Activated CD4-positive, alpha-beta T cell treated with anti-CD3 and anti-CD28 coated beads, Interleukin-2, amount 50 U/mL, for 24 hours (primary cell): ENCODE results near the gene BOC.

ENCODE experiments used
- DNase-seq, 2 donors: peaks; one replicate each; pipeline ENCODE4 v3.0.0-alpha.2; 2020; ENCODE audit warnings: low read depth in 1 of 2, low spot score in 1 of 2

BOC gene

DNA sequence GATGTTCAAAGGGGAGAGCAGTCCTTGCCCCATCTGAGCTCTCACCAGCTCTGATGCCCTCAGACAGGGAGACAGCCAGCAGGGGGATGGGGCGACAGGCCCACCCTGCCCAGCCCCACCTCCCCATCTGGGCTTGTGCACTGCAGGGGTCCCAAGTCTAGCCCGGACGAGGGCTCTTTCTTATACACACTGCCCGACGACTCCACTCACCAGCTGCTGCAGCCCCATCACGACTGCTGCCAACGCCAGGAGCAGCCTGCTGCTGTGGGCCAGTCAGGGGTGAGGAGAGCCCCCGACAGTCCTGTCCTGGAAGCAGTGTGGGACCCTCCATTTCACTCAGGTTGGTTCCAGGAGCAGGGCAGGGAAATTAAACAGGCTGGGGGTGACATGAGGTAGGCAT is 73.9 kb downstream of the BOC start:
- no peak for DNase-seq

DNA sequence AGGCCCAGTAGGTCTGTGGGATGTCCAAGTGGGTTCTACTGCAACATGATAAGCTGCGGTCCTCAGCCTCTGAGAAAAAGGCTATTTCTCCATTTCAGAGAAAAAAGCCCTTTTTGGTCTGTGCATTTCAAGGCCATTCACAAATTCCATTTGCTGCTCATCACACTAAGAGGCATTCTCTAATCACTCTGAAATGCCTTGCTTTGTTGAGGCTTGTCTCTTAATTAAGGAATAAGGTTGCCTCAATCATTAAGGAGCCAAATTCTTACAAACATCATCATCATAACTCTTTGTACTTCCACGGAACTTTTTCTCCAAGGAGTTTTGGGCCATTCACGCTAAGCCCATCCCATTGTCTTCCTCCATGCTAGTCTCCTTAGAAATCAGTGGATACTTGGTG is 74.4 kb downstream of the BOC start:
- no peak for DNase-seq

- no peak for DNase-seq
Measured at GRCh38 chr3:113286524-113286923, 75.2 kb downstream of the BOC start.

DNA sequence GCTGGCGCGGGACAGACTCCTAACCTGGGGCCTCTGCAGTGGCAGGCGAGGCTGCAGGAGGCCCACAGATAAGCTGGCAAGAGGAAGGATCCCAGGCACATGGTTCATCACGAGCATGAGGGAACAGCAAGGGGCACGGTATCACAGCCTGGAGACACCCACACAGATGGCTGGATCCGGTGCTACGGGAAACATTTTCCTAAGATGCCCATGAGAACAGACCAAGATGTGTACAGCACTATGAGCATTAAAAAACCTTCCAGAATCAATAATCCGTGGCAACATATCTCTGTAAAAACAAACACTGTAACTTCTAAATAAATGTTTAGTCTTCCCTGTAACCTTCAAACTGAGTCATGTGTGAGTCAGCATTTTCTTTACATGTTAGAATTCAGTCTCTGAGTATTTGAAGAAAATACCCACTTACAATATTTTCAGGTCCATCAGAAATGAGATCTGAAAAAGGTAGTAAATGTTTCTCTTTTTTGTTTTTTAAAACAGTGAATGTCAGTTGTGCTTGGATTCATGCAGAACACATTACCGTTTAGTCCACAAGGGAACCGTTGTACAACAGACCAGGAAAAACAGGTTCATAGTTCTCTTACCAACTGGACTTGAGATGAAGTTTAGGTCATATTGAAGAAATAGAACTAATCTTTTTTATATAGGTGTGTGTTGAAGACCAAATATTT is 75.9 kb downstream of the BOC start:
- no peak for DNase-seq

DNA sequence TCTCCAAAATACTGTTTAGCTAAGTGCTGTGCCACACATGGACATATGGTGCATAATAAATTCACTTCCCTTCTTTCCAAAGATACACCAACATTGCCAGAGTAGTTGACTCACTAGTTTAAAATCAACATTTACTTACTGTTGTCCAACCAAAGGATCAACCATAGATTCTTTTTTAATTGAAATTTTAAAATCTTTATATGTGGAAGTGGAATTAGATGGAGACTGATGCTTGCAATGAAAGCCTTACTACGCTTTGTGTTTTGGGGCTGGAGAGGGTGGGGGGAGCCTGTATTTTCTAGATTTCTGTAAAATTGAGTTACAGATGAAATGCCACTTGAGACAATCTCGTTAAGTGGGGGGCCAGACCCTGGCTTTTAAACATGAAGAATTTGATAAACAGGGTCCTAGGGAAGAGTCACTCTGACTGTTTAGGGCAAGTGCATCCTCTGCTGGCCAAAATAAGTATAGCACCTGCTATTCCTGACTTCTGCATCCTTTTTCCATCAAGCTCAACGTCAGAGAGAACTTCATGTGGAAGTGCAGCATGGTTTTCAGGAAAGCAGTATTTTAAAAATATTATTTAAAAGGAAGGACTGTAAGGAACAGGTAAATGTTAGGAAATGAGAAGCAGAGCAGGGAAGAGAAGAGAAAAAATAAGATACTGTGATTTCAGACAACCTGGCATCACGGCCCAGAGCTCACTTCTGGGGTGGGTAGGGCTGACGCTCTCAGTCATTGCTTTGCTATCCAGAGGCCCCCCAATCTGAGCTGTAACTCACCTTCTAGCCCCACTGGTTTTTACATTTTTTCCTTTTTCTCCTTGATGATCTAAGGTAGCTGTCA is 76.7 kb downstream of the BOC start:
- peak in 1 of 2 donors; percentile 41 for DNase-seq

DNA sequence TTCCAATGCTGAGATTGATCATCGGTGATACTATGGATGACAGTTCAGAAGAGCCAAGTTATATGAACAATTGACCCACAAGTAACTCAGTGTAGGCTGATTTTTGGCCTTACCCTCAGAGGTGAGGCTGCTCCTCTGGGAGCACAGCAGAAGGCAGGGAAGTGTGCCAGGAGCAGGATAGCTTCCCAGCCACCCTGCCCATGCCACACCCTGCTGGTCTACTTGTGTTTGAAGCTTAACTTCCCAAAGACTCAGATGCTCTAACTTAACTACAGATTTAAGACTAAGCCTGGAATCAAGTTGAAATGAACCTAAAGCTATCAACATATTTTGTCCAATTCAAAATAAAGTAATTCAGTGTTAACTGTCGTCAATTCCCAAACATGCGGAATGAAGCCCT is 77.5 kb downstream of the BOC start:
- DNase-seq = no peak

- DNase-seq = no peak
Measured at GRCh38 chr3:113291572-113291971, 80.2 kb downstream of the BOC start.

DNA sequence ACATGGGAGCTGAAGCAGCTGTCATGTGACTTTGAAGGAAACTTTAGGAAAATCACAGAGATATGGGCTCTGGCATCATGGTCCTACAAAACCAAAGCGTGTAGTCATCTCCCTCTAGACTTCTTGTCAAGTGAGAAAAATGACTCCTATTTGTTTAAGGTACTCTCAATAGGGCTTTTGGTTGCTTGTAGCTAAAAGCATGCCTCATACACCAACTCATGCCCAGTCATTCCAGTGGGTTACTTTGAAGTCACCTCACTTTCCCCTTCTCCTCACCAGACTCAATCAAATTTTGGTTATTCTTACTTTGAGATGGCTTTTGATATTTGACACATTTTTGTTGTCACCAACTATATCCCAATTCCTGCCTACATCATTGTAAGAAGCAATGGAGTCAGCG is 81.6 kb downstream of the BOC start:
- no peak for DNase-seq

DNA sequence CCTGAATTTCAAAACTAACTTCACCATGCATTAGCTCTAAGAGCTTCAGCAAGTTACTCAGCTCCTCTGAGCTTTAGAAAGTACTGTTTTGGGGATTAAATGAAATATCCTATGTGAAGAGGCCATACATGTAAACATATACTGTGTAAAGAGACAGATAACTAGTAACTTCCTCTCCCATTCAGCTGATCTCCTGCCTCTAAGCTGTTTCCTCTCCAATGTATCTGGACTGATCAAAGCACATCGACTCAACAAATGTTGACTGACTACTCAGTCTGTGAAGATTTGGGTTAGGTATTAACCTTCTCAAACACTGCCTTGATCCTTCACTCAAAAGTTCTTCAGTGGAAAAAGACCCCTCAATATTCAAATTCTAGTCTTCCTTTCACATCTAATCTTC is 82.0 kb downstream of the BOC start:
- DNase-seq = no peak

GRCh38 chr3:113295463-113295862 is 84.1 kb downstream of the BOC start:
- DNase-seq = no peak

- no peak for DNase-seq
Measured at GRCh38 chr3:113297287-113297686, 85.9 kb downstream of the BOC start.

GRCh38 chr3:113297841-113298240 is 86.5 kb downstream of the BOC start:
- DNase-seq = no peak

DNA sequence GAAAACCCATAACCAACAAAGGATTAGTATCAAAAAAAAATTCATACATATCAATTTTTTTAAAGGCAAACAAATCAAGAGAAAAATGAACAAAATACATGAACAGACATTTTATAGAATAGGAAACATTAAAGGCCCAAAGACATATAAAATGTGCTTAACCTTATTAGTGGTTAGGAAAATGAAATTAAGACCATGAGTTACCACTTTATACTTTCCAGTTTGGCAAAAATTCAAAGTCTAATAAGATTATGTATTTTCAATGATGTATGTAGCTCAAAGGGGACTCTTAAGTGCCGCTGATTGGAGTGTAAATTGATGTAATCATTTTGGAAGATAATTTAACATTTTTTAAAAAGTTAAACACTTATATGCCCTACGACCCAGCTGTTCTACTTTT is 89.2 kb downstream of the BOC start:
- DNase-seq = no peak

- no peak for DNase-seq
Measured at GRCh38 chr3:113304102-113304501, 92.7 kb downstream of the BOC start.

GRCh38 chr3:113304856-113305540 is 93.6 kb downstream of the BOC start:
- no peak for DNase-seq

- DNase-seq = no peak
Measured at GRCh38 chr3:113310960-113311359, 99.6 kb downstream of the BOC start.

DNA sequence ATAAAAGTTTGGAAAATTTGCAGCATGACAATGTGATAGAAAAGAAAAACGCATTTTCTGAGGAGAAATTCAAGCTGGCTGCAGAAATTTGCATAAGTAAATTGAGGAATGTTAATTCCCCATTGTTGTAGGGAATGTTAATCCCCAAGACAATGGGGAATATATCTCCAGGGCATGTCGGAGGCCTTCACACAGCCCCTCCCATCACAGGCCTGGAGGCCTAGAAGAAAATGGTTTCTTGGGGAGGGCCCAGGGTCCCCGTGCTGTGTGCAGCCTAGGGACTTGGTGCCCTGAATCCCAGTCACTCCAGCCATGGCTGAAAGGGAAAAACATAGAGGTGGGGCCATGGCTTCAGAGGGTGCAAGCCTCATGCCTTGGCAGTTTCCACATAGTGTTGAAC is 101.1 kb downstream of the BOC start:
- no peak for DNase-seq

DNA sequence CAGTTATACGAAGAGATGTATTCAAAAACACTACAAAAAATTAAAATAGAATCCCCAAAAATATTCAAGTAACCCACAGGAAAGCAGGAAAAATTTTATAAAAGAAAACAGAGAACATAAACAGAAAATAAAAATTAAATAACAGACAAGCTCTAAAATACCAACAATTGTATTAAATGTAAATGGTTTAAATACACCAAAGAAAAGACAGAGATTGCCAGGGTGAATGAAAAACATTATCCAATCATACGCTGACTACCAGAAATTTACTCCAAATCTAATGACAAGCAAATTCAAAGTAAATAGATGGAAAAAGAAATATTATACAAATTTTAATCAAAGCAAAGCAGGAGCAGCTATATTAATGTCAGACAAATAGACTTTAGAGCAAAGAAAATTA is 103.6 kb downstream of the BOC start:
- no peak for DNase-seq

DNA sequence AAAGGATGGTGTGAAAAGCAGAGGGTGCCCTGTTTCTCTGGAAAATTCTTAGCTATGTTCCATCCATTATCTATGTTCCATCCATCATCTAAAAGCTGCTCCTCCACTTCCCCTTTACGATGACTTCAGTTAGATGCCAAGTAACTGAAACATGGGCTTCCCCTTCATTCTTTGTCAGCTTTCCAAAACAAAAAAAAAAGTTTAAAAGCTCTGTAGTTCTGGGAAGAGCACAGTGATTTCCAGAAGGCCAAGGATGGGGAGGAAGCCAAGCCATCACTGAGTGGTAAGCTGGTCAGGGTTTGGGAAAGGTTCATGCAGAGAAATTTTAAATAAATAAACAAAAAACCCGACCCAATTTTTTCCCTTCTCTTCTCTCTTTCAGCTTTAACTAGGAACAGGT is 118.4 kb downstream of the BOC start:
- DNase-seq = no peak

GRCh38 chr3:113330742-113331141 is 119.4 kb downstream of the BOC start:
- no peak for DNase-seq

- no peak for DNase-seq
Measured at GRCh38 chr3:113331187-113331586, 119.8 kb downstream of the BOC start.
